NCI-H446 treated with DMSO at 0.1 percent for 48 hours (cell line): ENCODE measurements around the gene OLAH.

Source experiments
- DNase-seq: peaks from one replicate; lab custom pipeline; 2025; lab: John Stamatoyannopoulos, UW

Gene OLAH

GRCh38 chr10:15069230-15069629 is 25.5 kb downstream of the OLAH start:
- no peak for DNase-seq

GRCh38 chr10:15072358-15072757 is 28.6 kb downstream of the OLAH start:
- no peak for DNase-seq

- no peak for DNase-seq
Observed at GRCh38 chr10:15075421-15075820, 31.7 kb downstream of the OLAH start.

- no peak for DNase-seq
Observed at GRCh38 chr10:15083674-15084501, 40.1 kb downstream of the OLAH start.

GRCh38 chr10:15084502-15084922 is 40.8 kb downstream of the OLAH start:
- no peak for DNase-seq

GRCh38 chr10:15088428-15089261 is 44.9 kb downstream of the OLAH start, which contains the start of gene ACBD7:
Gene ACBD7, minus strand, starts transcription at chr10:15088776. Its CDS starts 48 bp downstream, at chr10:15088728.
- peak; percentile 22 for DNase-seq

GRCh38 chr10:15091418-15091817 is 47.7 kb downstream of the OLAH start:
- no peak for DNase-seq

- no peak for DNase-seq
Observed at GRCh38 chr10:15092855-15093408, 49.2 kb downstream of the OLAH start.

- no peak for DNase-seq
Observed at GRCh38 chr10:15096661-15097010, 52.9 kb downstream of the OLAH start.

- DNase-seq, result peak; percentile 69
Observed at GRCh38 chr10:15097011-15097812, 53.5 kb downstream of the OLAH start, which contains the start of gene RPP38. Gene RPP38, plus strand, starts transcription at chr10:15097355. Its CDS starts 5,960 bp downstream, at chr10:15103315.

GRCh38 chr10:15099886-15100285 is 56.1 kb downstream of the OLAH start:
- DNase-seq, result no peak

GRCh38 chr10:15103513-15103912 is 59.8 kb downstream of the OLAH start:
- DNase-seq, result no peak

GRCh38 chr10:15106352-15107013 is 62.7 kb downstream of the OLAH start:
- DNase-seq, result peak; percentile 12

GRCh38 chr10:15112657-15113056 is 68.9 kb downstream of the OLAH start:
- DNase-seq, result no peak

- DNase-seq, result no peak
Observed at GRCh38 chr10:15113766-15114165, 70.0 kb downstream of the OLAH start.

GRCh38 chr10:15116225-15116624 is 72.5 kb downstream of the OLAH start:
- no peak for DNase-seq

- DNase-seq, result no peak
Observed at GRCh38 chr10:15118615-15119014, 74.9 kb downstream of the OLAH start.

- DNase-seq, result no peak
Observed at GRCh38 chr10:15120523-15120922, 76.8 kb downstream of the OLAH start.

GRCh38 chr10:15121707-15122106 is 78.0 kb downstream of the OLAH start:
- DNase-seq, result no peak

- no peak for DNase-seq
Observed at GRCh38 chr10:15122477-15123030, 78.8 kb downstream of the OLAH start.
